Liver (tissue), 9 donors: Measurements from ENCODE around the gene ZER1. TPM values are rescaled to one million over a fixed set of nuclear protein-coding genes. Genes with fewer than 3 reads are reported as not detected.

Experiments
- DNase-seq: peaks from one replicate; pipeline ENCODE4 v3.0.0-alpha.2; 2017; ENCODE audit warnings: low spot score
- H3K27ac ChIP-seq, 2 donors: one replicate each; pipeline ENCODE4 v1.7.0; 2013; ENCODE audit warnings: inconsistent platforms in 2 of 2, low read length in 2 of 2, control low read depth in 1 of 2, low read depth in 1 of 2, mild to moderate bottlenecking in 1 of 2
- H3K27me3 ChIP-seq, 4 donors: one replicate each; pipeline versions ENCODE4 v1.6.1 to v1.7.0; 2013; ENCODE audit warnings: low read length in 3 of 4, inconsistent platforms in 1 of 4, mild to moderate bottlenecking in 1 of 4, moderate library complexity in 1 of 4; ENCODE audit not compliant: control insufficient read depth in 4 of 4, insufficient read depth in 4 of 4
- H3K36me3 ChIP-seq, 4 donors: one replicate each; pipeline versions ENCODE4 v1.6.1 to v1.7.0; 2013; ENCODE audit warnings: low read length in 3 of 4, mild to moderate bottlenecking in 3 of 4, low read depth in 1 of 4, moderate library complexity in 1 of 4; ENCODE audit not compliant: control insufficient read depth in 4 of 4, insufficient read depth in 3 of 4
- H3K4me1 ChIP-seq, 4 donors: one replicate each; pipeline versions ENCODE4 v1.6.1 to v1.7.0; 2013; ENCODE audit warnings: low read length in 3 of 4, mild to moderate bottlenecking in 3 of 4, moderate library complexity in 1 of 4; ENCODE audit not compliant: control insufficient read depth in 4 of 4, insufficient read depth in 4 of 4
- H3K4me3 ChIP-seq, 3 donors: one replicate each; pipeline versions ENCODE4 v1.6.1 to v1.7.0; 2013; ENCODE audit warnings: low read length in 3 of 3, control low read depth in 1 of 3, low read depth in 1 of 3, mild to moderate bottlenecking in 1 of 3
- H3K9ac ChIP-seq, 2 donors: one replicate each; pipeline ENCODE4 v1.7.0; 2013; ENCODE audit warnings: low read length in 2 of 2, mild to moderate bottlenecking in 2 of 2, moderate library complexity in 2 of 2, control low read depth in 1 of 2, low read depth in 1 of 2
- H3K9me3 ChIP-seq, 4 donors: one replicate each; pipeline versions ENCODE4 v1.6.1 to v1.7.0; 2013; ENCODE audit warnings: low read length in 3 of 4; ENCODE audit not compliant: control insufficient read depth in 4 of 4
- EGR1 ChIP-seq, 2 donors: IDR thresholded peaks; 2 replicates each; pipeline ENCODE4 v1.6.1; 2016 to 2018; ENCODE audit warnings: antibody characterized with exemption in 2 of 2, low read depth in 2 of 2
- FOXA2 ChIP-seq: IDR thresholded peaks from 2 replicates; pipeline ENCODE4 v1.6.1; 2016; ENCODE audit warnings: antibody characterized with exemption
- GABPA ChIP-seq, 2 donors: IDR thresholded peaks in 1 of 2; conservative IDR thresholded peaks in 1 of 2; 2 replicates each; pipeline ENCODE4 v1.6.1; 2016; ENCODE audit warnings: antibody characterized with exemption in 2 of 2, mild to moderate bottlenecking in 1 of 2, moderate library complexity in 1 of 2
- HNF4A ChIP-seq, 2 donors: conservative IDR thresholded peaks; 2 replicates each; pipeline ENCODE4 v1.6.1; 2016; ENCODE audit warnings: antibody characterized with exemption in 2 of 2, mild to moderate bottlenecking in 2 of 2
- NR2F2 ChIP-seq: IDR thresholded peaks from 2 replicates; pipeline ENCODE4 v1.6.1; 2016; ENCODE audit warnings: antibody characterized with exemption
- RAD21 ChIP-seq, 2 donors: IDR thresholded peaks; 2 replicates each; pipeline ENCODE4 v1.6.1; 2016; ENCODE audit warnings: antibody characterized with exemption in 2 of 2, mild to moderate bottlenecking in 2 of 2
- REST ChIP-seq: IDR thresholded peaks from 2 replicates; pipeline ENCODE4 v1.6.1; 2016; ENCODE audit warnings: antibody characterized with exemption, mild to moderate bottlenecking
- RXRA ChIP-seq, 2 donors: IDR thresholded peaks; 2 replicates each; pipeline ENCODE4 v1.6.1; 2017 to 2018; ENCODE audit warnings: antibody characterized with exemption in 2 of 2, mild to moderate bottlenecking in 1 of 2
- SP1 ChIP-seq: IDR thresholded peaks from 2 replicates; pipeline ENCODE4 v1.6.1; 2018; ENCODE audit warnings: antibody characterized with exemption, mild to moderate bottlenecking
- TAF1 ChIP-seq: conservative IDR thresholded peaks from 2 replicates; pipeline ENCODE4 v1.6.1; 2016; ENCODE audit warnings: antibody characterized with exemption, mild to moderate bottlenecking
- YY1 ChIP-seq: IDR thresholded peaks from 2 replicates; pipeline ENCODE4 v1.6.1; 2016; ENCODE audit warnings: antibody characterized with exemption, mild to moderate bottlenecking
- WGBS: extraction: QIAGEN DNeasy Blood & Tissue Kit; methylation state at CpG from one replicate; pipeline ENCODE4 v1.1.7; 2013; 5-methylcytosine and 5-hydroxymethylcytosine counted together
- polyA plus RNA-seq, 2 donors: library from polyadenylated mRNA; stranded (reverse) in 1 of 2; unstranded in 1 of 2; fragments of 200-250 nt in 1 of 2; fragments of >200 nt in 1 of 2; fragmentation: Nextera tagmentation in 1 of 2; extraction: Ambion mirVana in 1 of 2; gene quantifications; one replicate each; pipeline versions ENCODE4 v1.2.1 to v1.2.3, GENCODE V29; 2013 to 2015
- total RNA-seq, 2 donors: library from RNA; depleted of rRNA; stranded (reverse); fragments of >200 nt; gene quantifications; one replicate each; pipeline ENCODE4 v1.2.3, GENCODE V29; 2014
- TF ChIP-seq, protein P1 (sequence below): IDR thresholded peaks from 2 replicates; pipeline ENCODE4 v1.6.1; 2016; ENCODE audit warnings: antibody characterized with exemption
- TF ChIP-seq, protein P2 (sequence below): fragments of 150-350 bp; IDR thresholded peaks from 2 replicates; pipeline ENCODE4 v1.5.1; 2017; ENCODE audit warnings: improper control_type of control experiment, low read depth, low read length; ENCODE audit not compliant: missing input control
- donor health status: healthy.
- donor health status: healthy.
- donor health status: healthy.
- donor health status: healthy.
- donor health status: healthy.

ZER1 gene
- total and polyA plus RNA-seq, 4 donors, result 7.6 to 29.1 (median 15.8) TPM

DNA sequence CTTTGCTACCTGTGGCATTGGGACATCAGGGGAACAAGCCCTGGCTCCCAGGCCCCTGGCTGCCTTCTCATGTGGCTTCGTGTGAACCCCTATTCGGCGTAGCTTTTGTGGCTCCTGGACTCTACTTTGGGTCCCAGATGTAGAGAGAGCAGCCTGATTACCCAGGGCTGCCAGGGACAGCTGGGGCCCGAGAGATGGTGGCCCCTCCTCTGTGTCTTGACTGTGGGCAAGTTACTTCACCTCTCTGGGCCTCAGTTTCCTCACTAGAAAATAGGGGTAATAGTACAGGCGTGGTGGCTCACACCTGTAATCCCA lies 67.4 kb downstream of the ZER1 start:
- H3K27me3 ChIP-seq, result no peaks in the 10 kb centered on the region
- H3K9ac ChIP-seq, result no peak overlapping the region
- H3K4me3 ChIP-seq, result no peak overlapping the region
- no peaks in the 10 kb centered on the region for H3K9me3 ChIP-seq
- no peak for DNase-seq
- TF ChIP-seq, protein P1, sequence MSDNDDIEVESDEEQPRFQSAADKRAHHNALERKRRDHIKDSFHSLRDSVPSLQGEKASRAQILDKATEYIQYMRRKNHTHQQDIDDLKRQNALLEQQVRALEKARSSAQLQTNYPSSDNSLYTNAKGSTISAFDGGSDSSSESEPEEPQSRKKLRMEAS, result no peak
- TF ChIP-seq TAF1 (no peak), REST (no peak), FOXA2 (no peak), GABPA (IDR thresholded peaks at IDR 0.05 in 1 of 2, conservative IDR thresholded peaks at IDR 0.05 in 1 of 2) (no peak), HNF4A (conservative IDR thresholded peaks at IDR 0.05) (no peak)
- peak overlapping the region; percentile 9 to 18 for H3K27ac ChIP-seq
- peaks cover 0 to 8% (median 0%) of the 10 kb centered on the region in 4 donors for H3K4me1 ChIP-seq
- no peaks in the 10 kb centered on the region for H3K36me3 ChIP-seq
- WGBS, result 93% methylated on average over 5 of the region's 5 CpGs

DNA sequence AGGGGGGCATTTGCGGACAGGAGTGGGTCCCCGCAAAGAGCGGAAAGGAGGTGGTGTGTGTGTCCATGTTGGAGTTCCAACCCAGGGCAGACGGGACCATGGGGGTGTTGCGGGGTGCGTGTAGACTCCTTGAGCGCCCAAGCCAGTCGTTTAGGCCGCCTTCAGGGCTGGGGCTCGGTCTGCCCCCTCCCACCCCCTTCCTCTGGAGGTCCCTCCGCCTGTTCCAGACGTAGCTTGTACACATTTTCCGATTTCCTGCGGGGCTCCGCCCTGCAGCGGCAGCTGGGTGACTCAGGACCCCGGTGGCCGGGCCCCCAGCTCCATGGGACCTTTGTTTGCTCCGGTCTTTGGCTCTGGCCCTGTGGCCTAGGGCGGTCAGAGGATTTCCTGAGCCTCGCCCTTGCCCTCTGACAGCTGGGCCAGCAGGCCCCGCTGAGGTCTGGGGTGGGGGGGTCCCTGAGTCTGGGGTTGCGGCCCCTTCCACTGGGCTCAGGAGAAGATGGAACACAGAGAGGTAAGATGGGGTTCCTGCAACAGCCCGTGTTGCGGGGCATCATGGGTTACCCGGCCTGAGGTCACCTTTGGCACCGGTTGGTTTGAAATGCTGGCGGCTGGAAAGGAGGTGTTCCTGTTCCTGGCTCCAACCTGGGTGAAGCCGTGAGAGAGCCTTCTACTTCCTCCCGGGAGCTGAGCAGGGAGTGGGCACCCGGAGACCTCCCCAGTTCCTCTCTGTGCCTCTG lies 67.9 kb downstream of the ZER1 start:
- H3K27ac ChIP-seq, result peak overlapping the region; percentile 18 to 22
- no peak overlapping the region for H3K4me3 ChIP-seq
- peak; percentile 38 for TF ChIP-seq NR2F2
- no peak for TF ChIP-seq RXRA (IDR thresholded peaks at IDR 0.05)
- 79% methylated on average over 31 of the region's 31 CpGs for WGBS
- no peak for DNase-seq
- no peaks in the 10 kb centered on the region for H3K27me3 ChIP-seq
- no peak overlapping the region for H3K9ac ChIP-seq
- H3K9me3 ChIP-seq, result no peaks in the 10 kb centered on the region
- H3K36me3 ChIP-seq, result no peaks in the 10 kb centered on the region
- peaks cover 0 to 8% (median 0%) of the 10 kb centered on the region in 4 donors for H3K4me1 ChIP-seq

- no peak for TF ChIP-seq YY1
- TF ChIP-seq RAD21 (IDR thresholded peaks at IDR 0.05), result no peak
- TF ChIP-seq TAF1, result no peak
- TF ChIP-seq, protein P1, result no peak
- TF ChIP-seq, protein P2, sequence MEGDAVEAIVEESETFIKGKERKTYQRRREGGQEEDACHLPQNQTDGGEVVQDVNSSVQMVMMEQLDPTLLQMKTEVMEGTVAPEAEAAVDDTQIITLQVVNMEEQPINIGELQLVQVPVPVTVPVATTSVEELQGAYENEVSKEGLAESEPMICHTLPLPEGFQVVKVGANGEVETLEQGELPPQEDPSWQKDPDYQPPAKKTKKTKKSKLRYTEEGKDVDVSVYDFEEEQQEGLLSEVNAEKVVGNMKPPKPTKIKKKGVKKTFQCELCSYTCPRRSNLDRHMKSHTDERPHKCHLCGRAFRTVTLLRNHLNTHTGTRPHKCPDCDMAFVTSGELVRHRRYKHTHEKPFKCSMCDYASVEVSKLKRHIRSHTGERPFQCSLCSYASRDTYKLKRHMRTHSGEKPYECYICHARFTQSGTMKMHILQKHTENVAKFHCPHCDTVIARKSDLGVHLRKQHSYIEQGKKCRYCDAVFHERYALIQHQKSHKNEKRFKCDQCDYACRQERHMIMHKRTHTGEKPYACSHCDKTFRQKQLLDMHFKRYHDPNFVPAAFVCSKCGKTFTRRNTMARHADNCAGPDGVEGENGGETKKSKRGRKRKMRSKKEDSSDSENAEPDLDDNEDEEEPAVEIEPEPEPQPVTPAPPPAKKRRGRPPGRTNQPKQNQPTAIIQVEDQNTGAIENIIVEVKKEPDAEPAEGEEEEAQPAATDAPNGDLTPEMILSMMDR, result no peak
- no peak for TF ChIP-seq SP1
- no peak for TF ChIP-seq GABPA (IDR thresholded peaks at IDR 0.05 in 1 of 2, conservative IDR thresholded peaks at IDR 0.05 in 1 of 2)
- no peak for TF ChIP-seq FOXA2
- TF ChIP-seq REST, result no peak
- TF ChIP-seq EGR1 (IDR thresholded peaks at IDR 0.05; ENCODE audit: low read depth in 2 of 2), result no peak
- no peak for TF ChIP-seq HNF4A (conservative IDR thresholded peaks at IDR 0.05)
- Histone ChIP-seq H3K9ac (peak overlapping the region in 1 of 2 donors; percentile 39), H3K36me3 (no peaks in the 10 kb centered on the region), H3K4me3 (peak overlapping the region in 2 of 3 donors; percentile 58 to 83), H3K9me3 (no peaks in the 10 kb centered on the region), H3K27me3 (no peaks in the 10 kb centered on the region), H3K27ac (peak overlapping the region in 1 of 2 donors; percentile 22), H3K4me1 (peaks cover 0 to 8% (median 0%) of the 10 kb centered on the region in 4 donors)
- no peak for DNase-seq
- WGBS, result 24% methylated on average over 55 of the region's 55 CpGs
These were observed 68.6 kb downstream of the ZER1 start for GRCh38 chr9:128702949-128703615.
